Osteocyte (in vitro differentiated cells): ENCODE measurements around the gene PEDS1. TPM values are rescaled to one million over a fixed set of nuclear protein-coding genes. Genes with fewer than 3 reads are reported as not detected.
A peak's percentile ranks its signal among the peaks of the same experiment; 100 is the strongest.

Experiments used
- DNase-seq: peaks from one replicate; pipeline ENCODE4 v3.0.0; 2021; ENCODE audit warnings: mixed read lengths; ENCODE audit not compliant: unreplicated experiment; ENCODE audit errors: extremely low spot score
- H3K27ac Mint-ChIP-seq: one replicate; pipeline ENCODE4 v1.8.0; 2021; ENCODE audit warnings: mild to moderate bottlenecking, mixed read lengths; ENCODE audit not compliant: unreplicated experiment
- H3K27me3 Mint-ChIP-seq: one replicate; pipeline ENCODE4 v1.8.0; 2021; ENCODE audit warnings: mixed read lengths; ENCODE audit not compliant: unreplicated experiment
- H3K36me3 Mint-ChIP-seq: one replicate; pipeline ENCODE4 v1.8.0; 2021; ENCODE audit warnings: mixed read lengths; ENCODE audit not compliant: unreplicated experiment
- H3K4me1 Mint-ChIP-seq: one replicate; pipeline ENCODE4 v1.8.0; 2021; ENCODE audit warnings: mixed read lengths; ENCODE audit not compliant: unreplicated experiment
- H3K4me3 Mint-ChIP-seq: one replicate; pipeline ENCODE4 v1.8.0; 2021; ENCODE audit warnings: mild to moderate bottlenecking, moderate library complexity, mixed read lengths; ENCODE audit not compliant: unreplicated experiment
- H3K9me3 Mint-ChIP-seq: one replicate; pipeline ENCODE4 v1.8.0; 2021; ENCODE audit warnings: mixed read lengths; ENCODE audit not compliant: unreplicated experiment
- total RNA-seq: library from RNA; stranded (reverse); gene quantifications from 2 replicates; pipeline ENCODE4 v1.2.1, GENCODE V29; 2021
- TF ChIP-seq, protein P1 (sequence below): fragments of 200-600 bp; sonication (generic); IDR thresholded peaks from 2 replicates; pipeline ENCODE4 v1.5.0; 2021; ENCODE audit warnings: antibody characterized with exemption, mild to moderate bottlenecking, moderate library complexity

Gene PEDS1
- total RNA-seq, 1 donor from 2014 or later: 61.2 TPM

GRCh38 chr20:50115041-50115512 lies 38.4 kb downstream of the PEDS1 start:
- Mint-ChIP-seq H3K4me3 (peak overlapping the region; percentile 81), H3K4me1 (peaks cover 53% of the 10 kb centered on the region), H3K27me3 (no peaks in the 10 kb centered on the region), H3K9me3 (no peaks in the 10 kb centered on the region), H3K36me3 (no peaks in the 10 kb centered on the region), H3K27ac (peak overlapping the region; percentile 90)
- no peak for DNase-seq
- TF ChIP-seq, protein P1, sequence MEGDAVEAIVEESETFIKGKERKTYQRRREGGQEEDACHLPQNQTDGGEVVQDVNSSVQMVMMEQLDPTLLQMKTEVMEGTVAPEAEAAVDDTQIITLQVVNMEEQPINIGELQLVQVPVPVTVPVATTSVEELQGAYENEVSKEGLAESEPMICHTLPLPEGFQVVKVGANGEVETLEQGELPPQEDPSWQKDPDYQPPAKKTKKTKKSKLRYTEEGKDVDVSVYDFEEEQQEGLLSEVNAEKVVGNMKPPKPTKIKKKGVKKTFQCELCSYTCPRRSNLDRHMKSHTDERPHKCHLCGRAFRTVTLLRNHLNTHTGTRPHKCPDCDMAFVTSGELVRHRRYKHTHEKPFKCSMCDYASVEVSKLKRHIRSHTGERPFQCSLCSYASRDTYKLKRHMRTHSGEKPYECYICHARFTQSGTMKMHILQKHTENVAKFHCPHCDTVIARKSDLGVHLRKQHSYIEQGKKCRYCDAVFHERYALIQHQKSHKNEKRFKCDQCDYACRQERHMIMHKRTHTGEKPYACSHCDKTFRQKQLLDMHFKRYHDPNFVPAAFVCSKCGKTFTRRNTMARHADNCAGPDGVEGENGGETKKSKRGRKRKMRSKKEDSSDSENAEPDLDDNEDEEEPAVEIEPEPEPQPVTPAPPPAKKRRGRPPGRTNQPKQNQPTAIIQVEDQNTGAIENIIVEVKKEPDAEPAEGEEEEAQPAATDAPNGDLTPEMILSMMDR: no peak

DNA sequence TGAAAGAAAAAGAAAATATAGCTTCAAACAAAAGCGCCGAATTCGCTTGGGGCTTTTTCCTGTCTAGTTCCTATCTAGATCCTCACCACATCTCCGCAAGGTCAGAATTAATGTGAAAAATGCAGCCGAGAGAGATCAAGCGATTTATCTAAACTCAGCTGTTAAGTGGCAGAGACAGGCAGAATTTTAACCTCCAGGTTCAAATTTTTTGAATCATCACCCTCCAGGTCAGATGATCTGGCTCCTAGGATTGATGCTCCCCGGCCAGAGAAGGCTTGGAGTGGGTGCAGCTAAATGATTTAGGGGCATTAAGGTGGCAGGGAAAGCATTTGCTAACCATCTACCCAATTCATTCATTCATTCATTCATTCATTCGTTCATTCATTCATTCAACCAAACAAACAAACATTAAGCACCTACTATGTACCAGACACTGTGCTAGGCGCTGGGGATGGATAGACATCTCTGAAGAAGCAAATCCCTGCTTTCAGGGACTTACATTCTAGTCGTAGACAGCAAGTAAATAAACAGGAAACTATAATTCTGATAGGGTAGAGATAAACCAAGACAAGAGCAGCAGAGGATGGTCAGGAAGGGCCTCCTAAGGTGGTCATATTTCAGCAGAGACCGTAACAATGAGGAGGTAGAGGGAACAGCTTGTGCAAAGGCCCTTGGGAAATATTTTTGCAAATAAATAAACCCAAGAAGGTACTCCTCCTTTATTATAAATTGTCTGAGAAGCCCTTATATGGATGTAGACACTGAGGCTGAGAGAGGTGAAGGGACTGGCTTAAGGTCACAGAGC lies 39.9 kb downstream of the PEDS1 start:
- Mint-ChIP-seq H3K4me1 (peaks cover 63% of the 10 kb centered on the region), H3K27me3 (no peaks in the 10 kb centered on the region), H3K27ac (peak overlapping the region; percentile 97), H3K4me3 (peak overlapping the region; percentile 99), H3K36me3 (peaks cover 3% of the 10 kb centered on the region), H3K9me3 (no peaks in the 10 kb centered on the region)
- TF ChIP-seq, protein P1: no peak
- no peak for DNase-seq

DNA sequence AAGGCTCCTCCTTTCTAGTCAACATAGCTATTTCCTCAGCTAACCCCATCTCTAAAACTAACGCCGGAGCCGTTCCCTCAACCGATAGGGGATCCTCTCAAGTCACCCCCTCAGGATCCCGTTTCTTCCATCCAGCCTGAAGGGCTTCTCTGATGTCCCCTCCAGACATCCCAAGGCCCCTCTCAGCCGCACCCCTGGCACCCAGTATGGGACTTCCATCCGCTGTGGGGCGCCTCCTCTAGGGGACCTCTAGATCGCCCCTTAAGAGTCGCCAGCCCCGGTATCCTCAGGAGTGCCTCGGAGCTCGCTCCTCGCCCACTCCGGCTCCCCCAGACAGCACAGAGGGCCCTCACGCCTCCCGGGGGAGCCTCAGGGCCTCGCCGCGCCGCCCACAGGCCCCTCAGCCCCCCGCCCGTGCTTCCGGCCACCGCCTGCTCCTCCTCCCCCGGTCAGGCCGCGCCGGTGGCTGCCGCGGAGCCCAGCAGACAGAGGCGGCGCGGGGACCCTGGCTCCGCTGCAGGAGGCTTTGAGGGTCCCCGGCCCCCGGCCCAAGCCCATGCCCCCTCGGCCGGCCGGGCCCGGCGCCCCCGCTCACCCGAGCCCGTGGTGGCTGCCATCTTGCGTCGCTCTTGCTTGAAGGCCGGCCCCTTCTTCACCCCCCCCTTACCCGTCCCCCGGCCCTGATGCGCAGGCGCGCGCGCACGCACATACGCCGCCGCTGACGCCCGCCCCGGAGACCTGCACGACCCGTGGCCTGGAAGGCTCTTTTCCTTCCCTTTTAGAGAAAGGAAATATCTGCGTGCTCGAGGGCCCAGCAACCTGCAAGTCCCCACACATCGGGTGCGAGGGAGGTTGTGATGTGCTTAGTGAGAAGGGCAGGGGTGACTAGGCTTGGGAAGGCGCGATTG lies 40.8 kb downstream of the PEDS1 start, which contains the start of gene UBE2V1:
UBE2V1 (minus strand) TSS at position 639 of the 908 bp plus-strand sequence; CDS start at position 617, 22 bp downstream.
- H3K27me3 Mint-ChIP-seq: no peaks in the 10 kb centered on the region
- peak within 1 kb of the TSS; percentile 99 for H3K4me3 Mint-ChIP-seq
- peaks cover 72% of the 10 kb centered on the region for H3K4me1 Mint-ChIP-seq

GRCh38 chr20:50111829-50112495 lies 41.6 kb downstream of the PEDS1 start:
- DNase-seq: no peak
- Mint-ChIP-seq H3K4me1 (peaks cover 78% of the 10 kb centered on the region), H3K27ac (peak overlapping the region; percentile 97), H3K36me3 (peaks cover 3% of the 10 kb centered on the region), H3K9me3 (no peaks in the 10 kb centered on the region), H3K27me3 (no peaks in the 10 kb centered on the region), H3K4me3 (peak overlapping the region; percentile 99)
- TF ChIP-seq, protein P1: no peak

More for the DNA sequence above, 40.8 kb downstream of the PEDS1 start, which contains the start of gene UBE2V1:
- TF ChIP-seq, protein P1: peak; percentile 50
- no peaks in the 10 kb centered on the region for H3K9me3 Mint-ChIP-seq
- peak; percentile 95 for DNase-seq
- H3K36me3 Mint-ChIP-seq: peaks cover 3% of the 10 kb centered on the region
- peak within 1 kb of the TSS; percentile 97 for H3K27ac Mint-ChIP-seq
